HEK293 (cell line): Measurements from ENCODE around the gene RBMS3.

Experiments used
- CTCF ChIA-PET: fragments of 350-600 bp; formaldehyde crosslinking; extraction: SDS; loops from one replicate; lab custom pipeline; 2021; ENCODE audit warnings: antibody characterized with exemption; lab: Yijun Ruan, JAX
- POLR2A ChIA-PET: fragments of 300-600 bp; formaldehyde crosslinking; extraction: SDS; loops from one replicate; lab custom pipeline; 2020; ENCODE audit warnings: antibody characterized with exemption, inconsistent platforms; lab: Yijun Ruan, JAX
- H3K27ac ChIP-seq: fragments of 200-500 bp; sonication (Bioruptor generic); 2 replicates; pipeline ENCODE4 v1.5.1; 2014; ENCODE audit warnings: low read depth, low read length, control low read depth, inconsistent platforms; ENCODE audit errors: extremely low read depth
- H3K36me3 ChIP-seq, 2 experiments: fragments of 200-500 bp in 1 of 2; sonication (Bioruptor generic) in 1 of 2; 1 replicate in 1 of 2; 2 replicates in 1 of 2; pipeline ENCODE4 v1.5.1; 2014 to 2017; ENCODE audit warnings: inconsistent platforms in 2 of 2, low read length in 2 of 2; ENCODE audit not compliant: control insufficient read depth in 2 of 2, insufficient read depth in 1 of 2
- H3K4me1 ChIP-seq: fragments of 200-500 bp; sonication (Bioruptor generic); 2 replicates; pipeline ENCODE4 v1.5.1; 2014; ENCODE audit warnings: mild to moderate bottlenecking, low read length, inconsistent platforms; ENCODE audit not compliant: control insufficient read depth, insufficient read depth
- H3K4me3 ChIP-seq: 2 replicates; pipeline ENCODE4 v1.5.1; 2011; ENCODE audit warnings: low read depth, mild to moderate bottlenecking, control low read depth, low read length, moderate library complexity
- H3K9me3 ChIP-seq: fragments of 200-500 bp; sonication (Bioruptor generic); 2 replicates; pipeline ENCODE4 v1.5.1; 2014; ENCODE audit warnings: low read depth, low read length, inconsistent platforms; ENCODE audit not compliant: control insufficient read depth, insufficient read depth
- MEIS1 ChIP-seq: sonication (generic); formaldehyde crosslinking; IDR thresholded peaks from 2 replicates; pipeline ENCODE4 v1.8.1; 2022; ENCODE audit warnings: missing genetic modification reagents, mild to moderate bottlenecking, borderline replicate concordance
- PATZ1 ChIP-seq: fragments of 450-650 bp; formaldehyde crosslinking; IDR thresholded peaks from 2 replicates; pipeline ENCODE4 v1.5.1; 2016; ENCODE audit warnings: missing biosample characterization, missing genetic modification characterization
- PRDM2 ChIP-seq: fragments of 450-650 bp; formaldehyde crosslinking; IDR thresholded peaks from 2 replicates; pipeline ENCODE4 v1.5.1; 2016; ENCODE audit warnings: missing biosample characterization, missing genetic modification characterization, borderline replicate concordance
- YY1 ChIP-seq: fragments of 450-650 bp; formaldehyde crosslinking; IDR thresholded peaks from 2 replicates; pipeline ENCODE4 v1.5.1; 2018; ENCODE audit warnings: missing biosample characterization, missing genetic modification characterization
- ZNF132 ChIP-seq: fragments of 450-650 bp; formaldehyde crosslinking; IDR thresholded peaks from 2 replicates; pipeline ENCODE4 v1.5.1; 2017; ENCODE audit warnings: missing biosample characterization, missing genetic modification characterization, borderline replicate concordance
- ZNF174 ChIP-seq: fragments of 450-650 bp; formaldehyde crosslinking; IDR thresholded peaks from 2 replicates; pipeline ENCODE4 v1.5.0; 2017; ENCODE audit warnings: missing biosample characterization, mild to moderate bottlenecking, missing genetic modification characterization
- ZNF19 ChIP-seq: fragments of 450-650 bp; formaldehyde crosslinking; IDR thresholded peaks from 2 replicates; pipeline ENCODE4; 2016; ENCODE audit warnings: missing biosample characterization, missing genetic modification characterization, low read depth
- ZNF239 ChIP-seq: fragments of 450-650 bp; formaldehyde crosslinking; IDR thresholded peaks from 2 replicates; pipeline ENCODE4 v1.5.1; 2016; ENCODE audit warnings: missing biosample characterization, missing genetic modification characterization
- ZNF394 ChIP-seq: fragments of 450-650 bp; formaldehyde crosslinking; IDR thresholded peaks from 2 replicates; pipeline ENCODE4 v1.5.1; 2016; ENCODE audit warnings: missing biosample characterization, missing genetic modification characterization, mild to moderate bottlenecking, moderate library complexity, borderline replicate concordance
- ZNF449 ChIP-seq: fragments of 450-650 bp; formaldehyde crosslinking; IDR thresholded peaks from 2 replicates; pipeline ENCODE4 v1.5.1; 2017; ENCODE audit warnings: missing biosample characterization, mild to moderate bottlenecking, missing genetic modification characterization, moderate library complexity
- ZNF561 ChIP-seq: fragments of 450-650 bp; IDR thresholded peaks from 2 replicates; pipeline ENCODE4 v1.5.1; 2018; ENCODE audit warnings: missing biosample characterization, missing genetic modification characterization, borderline replicate concordance
- ZNF596 ChIP-seq: fragments of 450-650 bp; IDR thresholded peaks from 2 replicates; pipeline ENCODE4 v1.5.0; 2018; ENCODE audit warnings: missing biosample characterization, mild to moderate bottlenecking, missing genetic modification characterization, moderate library complexity
- ZNF624 ChIP-seq: fragments of 450-650 bp; formaldehyde crosslinking; IDR thresholded peaks from 2 replicates; pipeline ENCODE4 v1.5.1; 2017; ENCODE audit warnings: missing biosample characterization, missing genetic modification characterization
- ZXDB ChIP-seq: fragments of 450-650 bp; formaldehyde crosslinking; IDR thresholded peaks from 2 replicates; pipeline ENCODE4 v1.5.1; 2016; ENCODE audit warnings: missing biosample characterization, missing genetic modification characterization
- TF ChIP-seq, protein P1 (sequence below): fragments of 450-650 bp; formaldehyde crosslinking; IDR thresholded peaks from 2 replicates; pipeline ENCODE4 v1.5.1; 2017; ENCODE audit warnings: missing biosample characterization, missing genetic modification characterization
- TF ChIP-seq, protein P2 (sequence below): fragments of 450-650 bp; formaldehyde crosslinking; IDR thresholded peaks from 2 replicates; pipeline ENCODE4 v1.5.1; 2016; ENCODE audit warnings: missing biosample characterization, missing genetic modification characterization
- TF ChIP-seq, protein P3 (sequence below): fragments of 450-650 bp; formaldehyde crosslinking; IDR thresholded peaks from 2 replicates; pipeline ENCODE4 v1.5.1; 2017; ENCODE audit warnings: missing biosample characterization, missing genetic modification characterization

The RBMS3 gene

DNA sequence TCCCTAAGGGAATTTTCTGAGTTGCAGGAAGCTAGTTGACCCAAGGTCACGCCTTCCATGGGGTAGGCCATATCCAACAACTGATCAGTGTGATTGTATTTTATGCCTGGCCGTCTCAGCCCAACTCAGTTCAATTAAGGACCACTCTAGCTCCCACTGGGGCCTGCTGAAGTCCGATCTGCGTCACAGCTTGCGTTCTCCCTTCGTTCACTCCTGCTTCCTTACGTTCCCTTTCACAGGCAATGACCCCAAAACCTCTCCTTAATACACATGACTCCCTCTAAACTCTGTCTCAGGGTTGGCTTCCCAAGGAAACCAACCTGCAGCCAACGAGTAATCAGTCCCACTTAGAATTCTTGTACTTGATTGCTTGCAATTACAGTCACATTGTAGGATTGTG is 428.0 kb downstream of the RBMS3 start:
- Histone ChIP-seq H3K9me3 (no peaks in the 10 kb centered on the region), H3K4me3 (no peak overlapping the region), H3K36me3 (no peaks in the 10 kb centered on the region), H3K27ac (no peak overlapping the region), H3K4me1 (no peaks in the 10 kb centered on the region)
- CTCF ChIA-PET = no interaction called here
- POLR2A ChIA-PET = no interaction called here
- no peak for TF ChIP-seq ZNF239 (tag by site-specific recombination)
- TF ChIP-seq, protein P1, sequence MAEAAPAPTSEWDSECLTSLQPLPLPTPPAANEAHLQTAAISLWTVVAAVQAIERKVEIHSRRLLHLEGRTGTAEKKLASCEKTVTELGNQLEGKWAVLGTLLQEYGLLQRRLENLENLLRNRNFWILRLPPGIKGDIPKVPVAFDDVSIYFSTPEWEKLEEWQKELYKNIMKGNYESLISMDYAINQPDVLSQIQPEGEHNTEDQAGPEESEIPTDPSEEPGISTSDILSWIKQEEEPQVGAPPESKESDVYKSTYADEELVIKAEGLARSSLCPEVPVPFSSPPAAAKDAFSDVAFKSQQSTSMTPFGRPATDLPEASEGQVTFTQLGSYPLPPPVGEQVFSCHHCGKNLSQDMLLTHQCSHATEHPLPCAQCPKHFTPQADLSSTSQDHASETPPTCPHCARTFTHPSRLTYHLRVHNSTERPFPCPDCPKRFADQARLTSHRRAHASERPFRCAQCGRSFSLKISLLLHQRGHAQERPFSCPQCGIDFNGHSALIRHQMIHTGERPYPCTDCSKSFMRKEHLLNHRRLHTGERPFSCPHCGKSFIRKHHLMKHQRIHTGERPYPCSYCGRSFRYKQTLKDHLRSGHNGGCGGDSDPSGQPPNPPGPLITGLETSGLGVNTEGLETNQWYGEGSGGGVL = no peak
- no peak for TF ChIP-seq YY1 (tag by site-specific recombination)
- no peak for TF ChIP-seq PRDM2 (tag by site-specific recombination)
- no peak for TF ChIP-seq ZNF561 (tag by site-specific recombination)
- TF ChIP-seq ZNF394 (tag by site-specific recombination) = no peak
- TF ChIP-seq PATZ1 (tag by site-specific recombination) = no peak
- no peak for TF ChIP-seq MEIS1
- no peak for TF ChIP-seq ZXDB
- TF ChIP-seq ZNF132 (tag by site-specific recombination) = no peak
- no peak for TF ChIP-seq ZNF174 (tag by site-specific recombination)
- no peak for TF ChIP-seq ZNF596 (tag by site-specific recombination)
- TF ChIP-seq ZNF449 (tag by site-specific recombination) = no peak
- TF ChIP-seq, protein P2, sequence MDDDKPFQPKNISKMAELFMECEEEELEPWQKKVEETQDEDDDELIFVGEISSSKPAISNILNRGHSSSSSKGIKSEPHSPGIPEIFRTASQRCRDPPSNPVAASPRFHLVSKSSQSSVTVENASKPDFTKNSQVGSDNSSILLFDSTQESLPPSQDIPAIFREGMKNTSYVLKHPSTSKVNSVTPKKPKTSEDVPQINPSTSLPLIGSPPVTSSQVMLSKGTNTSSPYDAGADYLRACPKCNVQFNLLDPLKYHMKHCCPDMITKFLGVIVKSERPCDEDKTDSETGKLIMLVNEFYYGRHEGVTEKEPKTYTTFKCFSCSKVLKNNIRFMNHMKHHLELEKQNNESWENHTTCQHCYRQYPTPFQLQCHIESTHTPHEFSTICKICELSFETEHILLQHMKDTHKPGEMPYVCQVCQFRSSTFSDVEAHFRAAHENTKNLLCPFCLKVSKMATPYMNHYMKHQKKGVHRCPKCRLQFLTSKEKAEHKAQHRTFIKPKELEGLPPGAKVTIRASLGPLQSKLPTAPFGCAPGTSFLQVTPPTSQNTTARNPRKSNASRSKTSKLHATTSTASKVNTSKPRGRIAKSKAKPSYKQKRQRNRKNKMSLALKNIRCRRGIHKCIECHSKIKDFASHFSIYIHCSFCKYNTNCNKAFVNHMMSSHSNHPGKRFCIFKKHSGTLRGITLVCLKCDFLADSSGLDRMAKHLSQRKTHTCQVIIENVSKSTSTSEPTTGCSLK (tag by site-specific recombination) = no peak
- TF ChIP-seq ZNF19 (tag by site-specific recombination) = no peak
- TF ChIP-seq, protein P3, sequence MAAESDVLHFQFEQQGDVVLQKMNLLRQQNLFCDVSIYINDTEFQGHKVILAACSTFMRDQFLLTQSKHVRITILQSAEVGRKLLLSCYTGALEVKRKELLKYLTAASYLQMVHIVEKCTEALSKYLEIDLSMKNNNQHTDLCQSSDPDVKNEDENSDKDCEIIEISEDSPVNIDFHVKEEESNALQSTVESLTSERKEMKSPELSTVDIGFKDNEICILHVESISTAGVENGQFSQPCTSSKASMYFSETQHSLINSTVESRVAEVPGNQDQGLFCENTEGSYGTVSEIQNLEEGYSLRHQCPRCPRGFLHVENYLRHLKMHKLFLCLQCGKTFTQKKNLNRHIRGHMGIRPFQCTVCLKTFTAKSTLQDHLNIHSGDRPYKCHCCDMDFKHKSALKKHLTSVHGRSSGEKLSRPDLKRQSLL (tag by site-specific recombination) = no peak
- no peak for TF ChIP-seq ZNF624 (tag by site-specific recombination)
